ENCODE data around the gene SOX2. TPM values are rescaled to one million over a fixed set of nuclear protein-coding genes. Genes with fewer than 3 reads are reported as not detected.

The SOX2 gene
- total and polyA plus RNA-seq, 8 donors: 2.4 to 26.0 (median 14.4) TPM; not detected in 1

GRCh38 chr3:181725830-181726229 is 14.1 kb downstream of the SOX2 start:
- peaks cover 9 to 11% of the 10 kb centered on the region in 2 donors for H3K4me1 ChIP-seq
- no peak overlapping the region for H3K27ac ChIP-seq
- H3K36me3 ChIP-seq: no peaks in the 10 kb centered on the region
- no peaks in the 10 kb centered on the region for H3K9me3 ChIP-seq
- H3K4me3 ChIP-seq: no peak overlapping the region
- ATAC-seq: no peak
- TF ChIP-seq, protein P1, sequence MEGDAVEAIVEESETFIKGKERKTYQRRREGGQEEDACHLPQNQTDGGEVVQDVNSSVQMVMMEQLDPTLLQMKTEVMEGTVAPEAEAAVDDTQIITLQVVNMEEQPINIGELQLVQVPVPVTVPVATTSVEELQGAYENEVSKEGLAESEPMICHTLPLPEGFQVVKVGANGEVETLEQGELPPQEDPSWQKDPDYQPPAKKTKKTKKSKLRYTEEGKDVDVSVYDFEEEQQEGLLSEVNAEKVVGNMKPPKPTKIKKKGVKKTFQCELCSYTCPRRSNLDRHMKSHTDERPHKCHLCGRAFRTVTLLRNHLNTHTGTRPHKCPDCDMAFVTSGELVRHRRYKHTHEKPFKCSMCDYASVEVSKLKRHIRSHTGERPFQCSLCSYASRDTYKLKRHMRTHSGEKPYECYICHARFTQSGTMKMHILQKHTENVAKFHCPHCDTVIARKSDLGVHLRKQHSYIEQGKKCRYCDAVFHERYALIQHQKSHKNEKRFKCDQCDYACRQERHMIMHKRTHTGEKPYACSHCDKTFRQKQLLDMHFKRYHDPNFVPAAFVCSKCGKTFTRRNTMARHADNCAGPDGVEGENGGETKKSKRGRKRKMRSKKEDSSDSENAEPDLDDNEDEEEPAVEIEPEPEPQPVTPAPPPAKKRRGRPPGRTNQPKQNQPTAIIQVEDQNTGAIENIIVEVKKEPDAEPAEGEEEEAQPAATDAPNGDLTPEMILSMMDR (IDR thresholded peaks at IDR 0.05): no peak
- H3K27me3 ChIP-seq: peaks cover 87 to 100% of the 10 kb centered on the region in 2 donors
- DNase-seq: no peak
- intact Hi-C loops (cut with DNase I): no loop called here

DNA sequence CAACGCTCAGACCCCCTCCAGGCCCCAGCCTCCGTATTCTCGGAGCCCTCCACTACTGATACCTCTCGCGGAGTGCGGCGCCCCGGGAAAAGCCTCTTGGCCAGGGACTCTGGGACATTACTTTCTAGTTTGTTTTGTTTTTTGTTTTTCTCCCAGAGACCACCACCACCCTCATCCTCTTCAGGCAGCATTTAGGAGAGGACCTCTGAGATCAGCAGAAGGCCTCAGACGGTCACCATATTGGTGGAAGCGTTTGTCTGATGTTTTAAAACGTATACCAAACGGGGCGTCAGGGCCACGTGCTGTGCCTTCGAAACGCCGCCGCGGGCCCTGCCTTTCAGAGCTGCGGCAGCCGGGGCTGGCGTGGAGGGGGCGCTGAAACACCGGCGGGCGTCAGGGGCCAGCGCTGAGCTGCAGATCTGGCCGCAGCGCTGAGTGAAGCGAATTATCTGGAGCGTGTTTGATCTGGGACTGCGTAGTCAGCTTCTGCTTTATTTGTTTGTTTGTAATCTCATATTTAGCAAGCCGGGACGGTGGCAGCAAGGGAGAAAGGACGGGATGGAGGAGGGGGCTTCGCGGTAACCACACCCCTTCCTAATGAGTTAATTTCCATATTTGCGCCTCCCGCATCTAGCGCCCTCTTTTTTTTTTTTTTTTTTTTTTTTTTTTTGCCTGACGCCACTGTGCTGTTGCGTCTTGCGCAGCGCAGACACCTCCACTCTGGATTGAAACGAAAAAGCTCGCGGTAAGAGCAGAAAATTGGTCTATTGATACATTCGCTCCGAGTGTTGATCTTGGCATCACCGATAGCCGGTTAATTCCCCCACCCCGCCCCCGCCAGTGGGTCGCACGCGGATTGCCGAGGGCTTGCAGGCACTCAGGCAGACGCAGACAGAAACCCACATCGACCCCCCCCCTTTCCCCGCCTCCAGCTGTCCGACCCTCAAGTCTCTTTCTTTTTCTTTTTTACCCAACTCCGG is 14.9 kb downstream of the SOX2 start:
- DNase-seq (peak in 1 of 4 donors; percentile 47), ATAC-seq (peak; percentile 64)
- H3K27ac ChIP-seq: no peak overlapping the region
- peak overlapping the region; percentile 6 to 16 for H3K4me3 ChIP-seq
- H3K27me3 ChIP-seq: peaks cover 79 to 100% of the 10 kb centered on the region in 2 donors
- intact Hi-C loops (cut with DNase I): no loop called here
- H3K36me3 ChIP-seq: no peaks in the 10 kb centered on the region
- TF ChIP-seq, protein P1 (IDR thresholded peaks at IDR 0.05): no peak
- H3K9me3 ChIP-seq: no peaks in the 10 kb centered on the region
- peaks cover 9 to 11% of the 10 kb centered on the region in 2 donors for H3K4me1 ChIP-seq

DNA sequence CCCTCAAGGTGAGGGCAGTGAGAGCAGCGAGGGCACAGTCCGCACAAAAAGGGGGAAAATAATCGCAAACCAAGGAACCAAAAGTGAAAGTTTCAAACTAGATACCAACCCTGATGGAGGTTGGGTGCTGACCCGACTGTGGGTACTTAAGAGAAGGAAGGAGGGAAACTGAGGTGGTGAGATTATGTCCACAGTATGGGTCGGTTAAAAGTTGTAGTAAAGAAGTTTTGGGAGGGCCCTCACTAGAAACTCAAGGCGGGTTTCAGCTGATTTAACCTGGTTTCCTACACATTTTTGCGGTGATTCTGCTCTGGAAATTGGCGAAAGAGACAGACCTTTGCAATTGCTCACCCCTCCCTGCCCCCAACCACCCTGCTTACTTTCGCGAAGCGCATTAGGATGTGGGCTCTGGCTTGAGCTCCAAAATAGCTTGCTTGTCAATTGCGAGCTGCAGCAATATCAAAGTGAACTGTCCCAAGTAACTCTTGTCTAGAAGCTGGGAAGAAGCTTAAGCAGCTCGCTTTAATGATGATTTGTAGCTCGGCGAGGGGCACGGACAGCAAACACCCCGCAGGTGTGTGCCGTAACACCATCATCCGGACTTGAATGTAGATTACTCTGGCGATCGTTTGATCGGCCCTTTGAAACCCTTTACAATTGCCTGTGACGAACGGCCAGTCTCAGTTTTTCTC is 15.8 kb downstream of the SOX2 start:
- no peaks in the 10 kb centered on the region for H3K36me3 ChIP-seq
- intact Hi-C loops (cut with DNase I): no loop called here
- ATAC-seq (peak; percentile 41), DNase-seq (no peak)
- H3K27me3 ChIP-seq: peaks cover 72 to 100% of the 10 kb centered on the region in 2 donors
- no peak overlapping the region for H3K27ac ChIP-seq
- H3K9me3 ChIP-seq: no peaks in the 10 kb centered on the region
- TF ChIP-seq, protein P1 (IDR thresholded peaks at IDR 0.05): no peak
- peaks cover 9 to 11% of the 10 kb centered on the region in 2 donors for H3K4me1 ChIP-seq
- H3K4me3 ChIP-seq: peak overlapping the region; percentile 6 to 16

DNA sequence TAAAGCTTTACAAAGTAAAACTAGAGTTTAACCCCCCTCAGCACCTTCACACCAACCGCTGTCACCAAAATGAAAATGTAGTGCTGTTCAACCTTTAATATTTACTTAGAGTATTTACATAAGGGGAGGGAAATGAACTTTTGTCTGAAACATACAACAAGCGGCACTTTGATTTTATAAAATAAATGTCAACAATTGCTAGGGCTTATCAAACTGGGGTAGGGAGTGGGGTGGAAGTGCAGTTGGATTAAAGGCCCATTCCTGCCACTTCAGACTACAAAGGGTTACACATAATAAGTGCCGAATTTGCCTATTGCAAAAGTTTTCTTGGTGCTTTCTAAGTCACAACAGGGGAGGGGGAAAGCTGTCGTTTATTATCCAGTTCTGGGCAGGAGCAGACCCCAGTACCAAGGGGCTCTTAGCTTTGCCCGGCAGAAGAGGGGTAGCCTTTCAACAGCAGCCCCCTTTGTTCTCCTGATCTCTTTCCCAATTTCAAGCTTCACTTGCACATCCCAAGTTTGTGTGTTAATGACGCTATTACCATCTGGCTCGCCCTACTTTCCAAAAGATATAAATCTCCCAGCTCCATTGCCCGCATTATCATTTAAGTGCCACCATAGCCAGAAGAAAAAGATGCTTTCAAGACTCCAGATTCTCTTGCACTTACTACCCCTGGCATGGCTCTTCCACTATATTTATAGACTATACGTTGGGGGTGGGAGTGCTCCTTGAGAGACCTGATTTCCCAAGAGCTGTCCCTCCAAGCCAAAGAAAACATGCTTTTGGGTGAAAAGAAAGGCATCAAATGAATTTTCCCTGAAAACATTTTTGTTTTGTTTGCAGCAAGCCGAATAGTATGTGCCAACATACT is 17.0 kb downstream of the SOX2 start:
- H3K27me3 ChIP-seq: peaks cover 60 to 98% of the 10 kb centered on the region in 2 donors
- no peaks in the 10 kb centered on the region for H3K9me3 ChIP-seq
- no peak for ATAC-seq
- H3K27ac ChIP-seq: no peak overlapping the region
- DNase-seq: no peak
- intact Hi-C loops (cut with DNase I): no loop called here
- no peak overlapping the region for H3K4me3 ChIP-seq
- H3K4me1 ChIP-seq: peaks cover 9 to 11% of the 10 kb centered on the region in 2 donors
- no peaks in the 10 kb centered on the region for H3K36me3 ChIP-seq
- TF ChIP-seq, protein P1 (IDR thresholded peaks at IDR 0.05): no peak
